Measurements from ENCODE around the gene STAC2.

- TF ChIP-seq SUZ12 (IDR thresholded peaks at IDR 0.05; ENCODE audit: extremely low read depth, insufficient read depth, insufficient read length) (no peak), YY1 (IDR thresholded peaks at IDR 0.05; ENCODE audit: insufficient read depth, insufficient read length) (no peak), ZNF274 (IDR thresholded peaks at IDR 0.05; ENCODE audit: low read depth, low read length) (no peak)
Observed at GRCh38 chr17:39195568-39196160, 30.1 kb downstream of the STAC2 start.

All from NT2/D1 (cell line).